Measurements from ENCODE around the gene CCDC15.

CCDC15 gene

GRCh38 chr11:124953753-124954589, at the start of gene CCDC15:
Gene CCDC15, plus strand, starts transcription at chr11:124954202. Its CDS starts 531 bp downstream, at chr11:124954733.
- peak within 1 kb of the TSS; percentile 81 for H3K27ac ChIP-seq (ENCODE audit: low read depth, low read length)
- H3K79me2 ChIP-seq (ENCODE audit: control insufficient read depth, insufficient read depth, low read length, unreplicated experiment) = no peaks in the 10 kb centered on the region
- H2AFZ ChIP-seq (ENCODE audit: low read length, unreplicated experiment) = peak within 1 kb of the TSS; percentile 95
- no peaks in the 10 kb centered on the region for H3K36me3 ChIP-seq (ENCODE audit: insufficient read depth, low read length)
- H3K4me1 ChIP-seq (ENCODE audit: control insufficient read depth, insufficient read depth, low read length, unreplicated experiment) = peaks cover 5% of the 10 kb centered on the region
- no peaks in the 10 kb centered on the region for H3K27me3 ChIP-seq (ENCODE audit: insufficient read depth, low read length)
- peak within 1 kb of the TSS; percentile 74 for H3K4me3 ChIP-seq (ENCODE audit: low read depth, low read length)

GRCh38 chr11:124915541-124916369, 38.2 kb upstream of the CCDC15 start:
- H3K79me2 ChIP-seq (ENCODE audit: control insufficient read depth, insufficient read depth, low read length, unreplicated experiment) = no peaks in the 10 kb centered on the region

GRCh38 chr11:124916370-124916710, 37.7 kb upstream of the CCDC15 start:
- Histone ChIP-seq H3K79me2 (ENCODE audit: control insufficient read depth, insufficient read depth, low read length, unreplicated experiment) (no peaks in the 10 kb centered on the region), H2AFZ (ENCODE audit: low read length, unreplicated experiment) (no peak overlapping the region)

More at GRCh38 chr11:124915541-124916369, 38.2 kb upstream of the CCDC15 start:
- H3K4me1 ChIP-seq (ENCODE audit: control insufficient read depth, insufficient read depth, low read length, unreplicated experiment) = peaks cover 6% of the 10 kb centered on the region
- no peak overlapping the region for H2AFZ ChIP-seq (ENCODE audit: low read length, unreplicated experiment)
- no peaks in the 10 kb centered on the region for H3K36me3 ChIP-seq (ENCODE audit: insufficient read depth, low read length)
- no peak overlapping the region for H3K4me3 ChIP-seq (ENCODE audit: low read depth, low read length)
- H3K27me3 ChIP-seq (ENCODE audit: insufficient read depth, low read length) = no peaks in the 10 kb centered on the region
- H3K27ac ChIP-seq (ENCODE audit: low read depth, low read length) = no peak overlapping the region

GRCh38 chr11:124917115-124917637, 36.8 kb upstream of the CCDC15 start:
- no peaks in the 10 kb centered on the region for H3K27me3 ChIP-seq (ENCODE audit: insufficient read depth, low read length)
- H2AFZ ChIP-seq (ENCODE audit: low read length, unreplicated experiment) = no peak overlapping the region
- H3K79me2 ChIP-seq (ENCODE audit: control insufficient read depth, insufficient read depth, low read length, unreplicated experiment) = no peaks in the 10 kb centered on the region
- H3K4me3 ChIP-seq (ENCODE audit: low read depth, low read length) = no peak overlapping the region
- H3K36me3 ChIP-seq (ENCODE audit: insufficient read depth, low read length) = no peaks in the 10 kb centered on the region
- no peak overlapping the region for H3K27ac ChIP-seq (ENCODE audit: low read depth, low read length)
- H3K4me1 ChIP-seq (ENCODE audit: control insufficient read depth, insufficient read depth, low read length, unreplicated experiment) = peaks cover 6% of the 10 kb centered on the region

More at GRCh38 chr11:124916370-124916710, 37.7 kb upstream of the CCDC15 start:
- peaks cover 6% of the 10 kb centered on the region for H3K4me1 ChIP-seq (ENCODE audit: control insufficient read depth, insufficient read depth, low read length, unreplicated experiment)
- no peak overlapping the region for H3K4me3 ChIP-seq (ENCODE audit: low read depth, low read length)
- H3K27ac ChIP-seq (ENCODE audit: low read depth, low read length) = no peak overlapping the region
- H3K27me3 ChIP-seq (ENCODE audit: insufficient read depth, low read length) = no peaks in the 10 kb centered on the region
- no peaks in the 10 kb centered on the region for H3K36me3 ChIP-seq (ENCODE audit: insufficient read depth, low read length)

- Histone ChIP-seq H3K4me3 (ENCODE audit: low read depth, low read length) (no peak within 1 kb of the TSS), H2AFZ (ENCODE audit: low read length, unreplicated experiment) (no peak within 1 kb of the TSS), H3K36me3 (ENCODE audit: insufficient read depth, low read length) (no peaks in the 10 kb centered on the region), H3K79me2 (ENCODE audit: control insufficient read depth, insufficient read depth, low read length, unreplicated experiment) (no peaks in the 10 kb centered on the region), H3K4me1 (ENCODE audit: control insufficient read depth, insufficient read depth, low read length, unreplicated experiment) (peaks cover 6% of the 10 kb centered on the region), H3K27me3 (ENCODE audit: insufficient read depth, low read length) (no peaks in the 10 kb centered on the region), H3K27ac (ENCODE audit: low read depth, low read length) (no peak within 1 kb of the TSS)
Observed at GRCh38 chr11:124918950-124919349, 35.1 kb upstream of the CCDC15 start, which contains the start of gene HEPN1. Gene HEPN1, plus strand, starts transcription at chr11:124919250.

- no peaks in the 10 kb centered on the region for H3K27me3 ChIP-seq (ENCODE audit: insufficient read depth, low read length)
- H3K79me2 ChIP-seq (ENCODE audit: control insufficient read depth, insufficient read depth, low read length, unreplicated experiment) = no peaks in the 10 kb centered on the region
- no peak overlapping the region for H2AFZ ChIP-seq (ENCODE audit: low read length, unreplicated experiment)
- no peak overlapping the region for H3K27ac ChIP-seq (ENCODE audit: low read depth, low read length)
- H3K4me3 ChIP-seq (ENCODE audit: low read depth, low read length) = no peak overlapping the region
- peaks cover 6% of the 10 kb centered on the region for H3K4me1 ChIP-seq (ENCODE audit: control insufficient read depth, insufficient read depth, low read length, unreplicated experiment)
- no peaks in the 10 kb centered on the region for H3K36me3 ChIP-seq (ENCODE audit: insufficient read depth, low read length)
Observed at GRCh38 chr11:124919898-124920297, 34.1 kb upstream of the CCDC15 start.

GRCh38 chr11:124920356-124920755, 33.6 kb upstream of the CCDC15 start:
- Histone ChIP-seq H2AFZ (ENCODE audit: low read length, unreplicated experiment) (peak overlapping the region; percentile 87), H3K79me2 (ENCODE audit: control insufficient read depth, insufficient read depth, low read length, unreplicated experiment) (no peaks in the 10 kb centered on the region), H3K27me3 (ENCODE audit: insufficient read depth, low read length) (no peaks in the 10 kb centered on the region), H3K4me1 (ENCODE audit: control insufficient read depth, insufficient read depth, low read length, unreplicated experiment) (peaks cover 6% of the 10 kb centered on the region), H3K36me3 (ENCODE audit: insufficient read depth, low read length) (no peaks in the 10 kb centered on the region), H3K4me3 (ENCODE audit: low read depth, low read length) (peak overlapping the region; percentile 65), H3K27ac (ENCODE audit: low read depth, low read length) (no peak overlapping the region)

- Histone ChIP-seq H3K36me3 (ENCODE audit: insufficient read depth, low read length) (no peaks in the 10 kb centered on the region), H3K79me2 (ENCODE audit: control insufficient read depth, insufficient read depth, low read length, unreplicated experiment) (no peaks in the 10 kb centered on the region), H2AFZ (ENCODE audit: low read length, unreplicated experiment) (peak overlapping the region; percentile 87), H3K27ac (ENCODE audit: low read depth, low read length) (no peak overlapping the region), H3K4me3 (ENCODE audit: low read depth, low read length) (peak overlapping the region; percentile 65), H3K4me1 (ENCODE audit: control insufficient read depth, insufficient read depth, low read length, unreplicated experiment) (peaks cover under 1% of the 10 kb centered on the region), H3K27me3 (ENCODE audit: insufficient read depth, low read length) (no peaks in the 10 kb centered on the region)
Observed at GRCh38 chr11:124920870-124921609, 33.0 kb upstream of the CCDC15 start.

GRCh38 chr11:124922831-124923230, 31.2 kb upstream of the CCDC15 start:
- Histone ChIP-seq H3K4me1 (ENCODE audit: control insufficient read depth, insufficient read depth, low read length, unreplicated experiment) (no peaks in the 10 kb centered on the region), H3K36me3 (ENCODE audit: insufficient read depth, low read length) (no peaks in the 10 kb centered on the region), H2AFZ (ENCODE audit: low read length, unreplicated experiment) (no peak overlapping the region), H3K79me2 (ENCODE audit: control insufficient read depth, insufficient read depth, low read length, unreplicated experiment) (no peaks in the 10 kb centered on the region), H3K27ac (ENCODE audit: low read depth, low read length) (no peak overlapping the region), H3K4me3 (ENCODE audit: low read depth, low read length) (no peak overlapping the region), H3K27me3 (ENCODE audit: insufficient read depth, low read length) (no peaks in the 10 kb centered on the region)

- Histone ChIP-seq H3K27ac (ENCODE audit: low read depth, low read length) (no peak overlapping the region), H3K4me3 (ENCODE audit: low read depth, low read length) (no peak overlapping the region), H3K4me1 (ENCODE audit: control insufficient read depth, insufficient read depth, low read length, unreplicated experiment) (no peaks in the 10 kb centered on the region), H3K27me3 (ENCODE audit: insufficient read depth, low read length) (no peaks in the 10 kb centered on the region), H3K36me3 (ENCODE audit: insufficient read depth, low read length) (no peaks in the 10 kb centered on the region), H3K79me2 (ENCODE audit: control insufficient read depth, insufficient read depth, low read length, unreplicated experiment) (no peaks in the 10 kb centered on the region), H2AFZ (ENCODE audit: low read length, unreplicated experiment) (no peak overlapping the region)
Observed at GRCh38 chr11:124923296-124923695, 30.7 kb upstream of the CCDC15 start.

Data from ACC112 (cell line).